Mesenchymal stem cell (in vitro differentiated cells and primary cell): ENCODE results near the gene FTCD.

ENCODE experiments used
- DNase-seq: peaks from one replicate; pipeline ENCODE4 v3.0.0-alpha.2; 2013
- H2AFZ ChIP-seq: one replicate; pipeline ENCODE4 v1.6.1; 2013; ENCODE audit warnings: low read depth, mild to moderate bottlenecking, control low read depth, inconsistent platforms, low read length, moderate library complexity
- H2AK5ac ChIP-seq: 2 replicates; pipeline ENCODE4 v1.6.1; 2013; ENCODE audit warnings: low read length, moderate library complexity, mild to moderate bottlenecking, inconsistent platforms; ENCODE audit not compliant: severe bottlenecking
- H2BK120ac ChIP-seq: one replicate; pipeline ENCODE4 v1.6.1; 2013; ENCODE audit warnings: low read depth, mild to moderate bottlenecking, inconsistent platforms, low read length, moderate library complexity
- H2BK12ac ChIP-seq, 2 experiments: one replicate each; pipeline ENCODE4 v1.6.1; 2013; ENCODE audit warnings: inconsistent platforms in 2 of 2, low read length in 2 of 2, mild to moderate bottlenecking in 2 of 2, moderate library complexity in 2 of 2, control low read depth in 1 of 2
- H2BK15ac ChIP-seq: one replicate; pipeline ENCODE4 v1.6.1; 2013; ENCODE audit warnings: mild to moderate bottlenecking, low read depth, inconsistent platforms; ENCODE audit not compliant: poor library complexity, severe bottlenecking
- H2BK5ac ChIP-seq: 2 replicates; pipeline ENCODE4 v1.6.1; 2013; ENCODE audit warnings: low read depth, mild to moderate bottlenecking, low read length, control low read depth, inconsistent platforms; ENCODE audit not compliant: poor library complexity, severe bottlenecking
- H3K14ac ChIP-seq, 2 experiments: one replicate each; pipeline ENCODE4 v1.6.1; 2013; ENCODE audit warnings: inconsistent platforms in 2 of 2, low read length in 2 of 2, control low read depth in 1 of 2, mild to moderate bottlenecking in 1 of 2, moderate library complexity in 1 of 2
- H3K18ac ChIP-seq, 2 experiments: one replicate each; pipeline ENCODE4 v1.6.1; 2013; ENCODE audit warnings: inconsistent platforms in 2 of 2, low read length in 2 of 2, control low read depth in 1 of 2, low read depth in 1 of 2, mild to moderate bottlenecking in 1 of 2
- H3K23ac ChIP-seq, 2 experiments: one replicate each; pipeline ENCODE4 v1.6.1; 2013; ENCODE audit warnings: inconsistent platforms in 2 of 2, low read length in 2 of 2, mild to moderate bottlenecking in 2 of 2, moderate library complexity in 2 of 2, control low read depth in 1 of 2
- H3K27ac ChIP-seq: 2 replicates; pipeline ENCODE4 v1.5.1; 2013; ENCODE audit warnings: mild to moderate bottlenecking, moderate library complexity, low read length, control low read depth, inconsistent platforms; ENCODE audit not compliant: poor library complexity, severe bottlenecking
- H3K27me3 ChIP-seq, 2 experiments: 2 replicates each; pipeline versions ENCODE4 v1.6.1 to v1.7.0; 2013; ENCODE audit warnings: low read length in 2 of 2, mild to moderate bottlenecking in 2 of 2, moderate library complexity in 2 of 2, control low read depth in 1 of 2, inconsistent platforms in 1 of 2; ENCODE audit not compliant: control insufficient read depth in 1 of 2, insufficient read depth in 1 of 2
- H3K36me3 ChIP-seq, 2 experiments: 2 replicates each; pipeline versions ENCODE4 v1.6.1 to v1.7.0; 2013; ENCODE audit warnings: low read length in 2 of 2, control low read depth in 1 of 2, inconsistent platforms in 1 of 2, low read depth in 1 of 2, mild to moderate bottlenecking in 1 of 2; ENCODE audit not compliant: insufficient read depth in 2 of 2, control insufficient read depth in 1 of 2
- H3K4ac ChIP-seq, 2 experiments: one replicate each; pipeline ENCODE4 v1.6.1; 2013; ENCODE audit warnings: inconsistent platforms in 2 of 2, low read length in 2 of 2, mild to moderate bottlenecking in 2 of 2, moderate library complexity in 2 of 2, control low read depth in 1 of 2, low read depth in 1 of 2
- H3K4me1 ChIP-seq: 2 replicates; pipeline ENCODE4 v1.6.1; 2013; ENCODE audit warnings: low read depth, low read length, control low read depth; ENCODE audit not compliant: control insufficient read depth, insufficient read depth
- H3K4me2 ChIP-seq: 2 replicates; pipeline ENCODE4 v1.6.1; 2013; ENCODE audit warnings: low read length, mild to moderate bottlenecking, inconsistent platforms; ENCODE audit not compliant: poor library complexity, severe bottlenecking
- H3K4me3 ChIP-seq, 2 experiments: 2 replicates each; pipeline versions ENCODE4 v1.5.1 to v1.7.0; 2013; ENCODE audit warnings: low read length in 2 of 2, mild to moderate bottlenecking in 2 of 2, control low read depth in 1 of 2, low read depth in 1 of 2; ENCODE audit not compliant: insufficient read depth in 1 of 2
- H3K79me1 ChIP-seq: replicated peaks from 2 replicates; pipeline ENCODE4 v1.6.1; 2013; ENCODE audit warnings: mild to moderate bottlenecking, control low read depth, low read length, inconsistent platforms; ENCODE audit not compliant: poor library complexity, severe bottlenecking
- H3K9ac ChIP-seq: 2 replicates; pipeline ENCODE4 v1.7.0; 2013; ENCODE audit warnings: mild to moderate bottlenecking, low read length, moderate library complexity
- H3K9me3 ChIP-seq: 2 replicates; pipeline ENCODE4 v1.7.0; 2013; ENCODE audit warnings: mild to moderate bottlenecking, low read length; ENCODE audit not compliant: control insufficient read depth
- H4K8ac ChIP-seq: one replicate; pipeline ENCODE4 v1.6.1; 2013; ENCODE audit warnings: inconsistent platforms, mild to moderate bottlenecking, low read length, moderate library complexity
- H4K91ac ChIP-seq: one replicate; pipeline ENCODE4 v1.6.1; 2013; ENCODE audit warnings: mild to moderate bottlenecking, low read length, inconsistent platforms
- WGBS: methylation state at CpG from one replicate; pipeline ENCODE4 v1.1.7; 2013; ENCODE audit warnings: mixed read lengths; 5-methylcytosine and 5-hydroxymethylcytosine counted together

FTCD gene

DNA sequence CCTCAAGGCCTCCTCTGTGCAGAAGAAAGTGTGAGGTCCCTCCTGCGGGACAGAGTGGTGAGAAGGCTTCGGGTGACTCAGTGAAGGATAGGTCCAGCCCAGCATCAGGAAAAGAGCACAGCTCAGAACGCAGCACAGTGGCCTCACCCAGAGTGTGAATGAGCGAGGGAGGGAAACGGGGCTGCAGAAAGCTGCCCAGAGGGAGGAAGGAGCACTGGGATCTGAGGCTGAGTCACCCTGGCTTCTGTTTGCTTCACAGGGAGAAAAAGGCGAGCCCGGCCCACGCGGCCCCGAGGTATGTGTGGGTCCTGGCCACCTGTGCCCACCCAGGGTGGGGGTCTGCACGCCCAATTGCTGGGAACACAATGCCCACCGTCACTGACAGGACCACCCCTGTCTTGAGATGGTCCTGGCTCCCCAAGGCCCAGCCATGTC, 33.1 kb downstream of the FTCD start:
- no peaks in the 10 kb centered on the region for H3K9me3 ChIP-seq
- no peak overlapping the region for H2BK12ac ChIP-seq
- H3K18ac ChIP-seq = peak overlapping the region in 1 of 2 experiments; percentile 28
- H3K79me1 ChIP-seq = peaks cover 53% of the 10 kb centered on the region
- H3K9ac ChIP-seq = peak overlapping the region; percentile 2
- H2BK120ac ChIP-seq = no peak overlapping the region
- H3K23ac ChIP-seq = no peak overlapping the region
- no peak overlapping the region for H2BK5ac ChIP-seq
- H3K27me3 ChIP-seq = no peaks in the 10 kb centered on the region
- WGBS = 76% methylated on average over 12 of the region's 12 CpGs
- H4K8ac ChIP-seq = peak overlapping the region; percentile 46
- no peak overlapping the region for H2AFZ ChIP-seq
- no peak overlapping the region for H2BK15ac ChIP-seq
- peaks cover 97 to 100% of the 10 kb centered on the region in 2 experiments for H3K36me3 ChIP-seq
- peak; percentile 33 for DNase-seq
- H3K27ac ChIP-seq = peak overlapping the region; percentile 39
- no peak overlapping the region for H2AK5ac ChIP-seq
- H3K14ac ChIP-seq = peak overlapping the region in 1 of 2 experiments; percentile 31
- peaks cover 14% of the 10 kb centered on the region for H3K4me1 ChIP-seq
- no peak overlapping the region for H3K4me2 ChIP-seq
- H3K4me3 ChIP-seq = no peak overlapping the region
- H3K4ac ChIP-seq = no peak overlapping the region
- H4K91ac ChIP-seq = no peak overlapping the region

DNA sequence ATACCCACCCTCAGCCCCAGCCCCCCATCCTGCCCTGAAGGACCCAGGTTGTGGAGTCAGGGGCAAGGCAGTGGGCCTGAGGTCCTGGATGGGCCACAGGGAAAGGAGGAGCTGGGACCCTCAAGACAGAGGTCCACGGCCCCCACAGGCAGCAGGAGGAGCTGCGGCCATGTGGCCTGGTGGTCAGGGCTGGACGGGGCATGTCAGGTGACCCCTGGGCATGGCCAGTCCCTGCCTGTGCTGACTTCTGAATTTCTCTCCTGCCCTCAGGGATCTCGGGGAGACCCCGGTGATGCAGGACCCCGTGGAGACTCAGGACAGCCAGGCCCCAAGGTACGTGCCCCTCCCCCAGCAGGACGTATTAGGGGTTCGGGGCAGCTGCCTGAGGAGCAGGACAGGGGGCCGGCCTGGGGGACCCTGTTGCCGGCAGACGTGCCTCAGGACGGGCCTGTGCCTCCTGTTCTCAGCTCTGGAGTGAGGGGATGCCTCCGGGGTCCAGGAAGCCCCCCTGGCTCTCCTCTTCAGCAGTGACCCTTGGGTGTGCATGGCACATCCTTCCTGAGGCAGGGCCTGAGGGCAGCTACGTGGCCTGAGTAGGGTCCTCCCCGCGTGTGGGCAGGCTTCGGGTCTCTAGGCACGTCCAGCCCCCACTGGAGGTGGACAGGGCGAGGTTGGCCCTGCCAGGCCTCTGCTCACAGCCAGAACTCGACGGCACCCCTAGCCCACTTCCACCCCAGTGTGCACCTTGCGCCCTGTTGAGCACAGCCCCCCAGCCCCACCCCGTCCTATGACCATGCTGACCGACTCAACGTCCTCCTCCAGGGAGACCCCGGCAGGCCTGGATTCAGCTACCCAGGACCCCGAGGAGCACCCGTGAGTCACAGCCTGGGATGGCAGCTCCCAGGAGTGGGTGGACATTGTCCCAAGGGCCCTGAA, 33.8 kb downstream of the FTCD start:
- Histone ChIP-seq H3K18ac (peak overlapping the region in 1 of 2 experiments; percentile 28), H3K27me3 (no peaks in the 10 kb centered on the region), H3K14ac (peak overlapping the region in 1 of 2 experiments; percentile 57), H2BK5ac (no peak overlapping the region), H2BK12ac (no peak overlapping the region), H3K27ac (no peak overlapping the region), H3K36me3 (peaks cover 97 to 100% of the 10 kb centered on the region in 2 experiments), H3K9me3 (no peaks in the 10 kb centered on the region), H3K79me1 (peaks cover 55% of the 10 kb centered on the region), H2AFZ (no peak overlapping the region), H4K8ac (no peak overlapping the region), H2BK120ac (no peak overlapping the region), H2AK5ac (no peak overlapping the region), H3K9ac (peak overlapping the region; percentile 32), H3K23ac (no peak overlapping the region), H2BK15ac (no peak overlapping the region), H3K4me3 (no peak overlapping the region), H3K4ac (no peak overlapping the region), H3K4me2 (no peak overlapping the region), H3K4me1 (peaks cover 20% of the 10 kb centered on the region), H4K91ac (no peak overlapping the region)
- no peak for DNase-seq
- 91% methylated on average over 29 of the region's 29 CpGs for WGBS

DNA sequence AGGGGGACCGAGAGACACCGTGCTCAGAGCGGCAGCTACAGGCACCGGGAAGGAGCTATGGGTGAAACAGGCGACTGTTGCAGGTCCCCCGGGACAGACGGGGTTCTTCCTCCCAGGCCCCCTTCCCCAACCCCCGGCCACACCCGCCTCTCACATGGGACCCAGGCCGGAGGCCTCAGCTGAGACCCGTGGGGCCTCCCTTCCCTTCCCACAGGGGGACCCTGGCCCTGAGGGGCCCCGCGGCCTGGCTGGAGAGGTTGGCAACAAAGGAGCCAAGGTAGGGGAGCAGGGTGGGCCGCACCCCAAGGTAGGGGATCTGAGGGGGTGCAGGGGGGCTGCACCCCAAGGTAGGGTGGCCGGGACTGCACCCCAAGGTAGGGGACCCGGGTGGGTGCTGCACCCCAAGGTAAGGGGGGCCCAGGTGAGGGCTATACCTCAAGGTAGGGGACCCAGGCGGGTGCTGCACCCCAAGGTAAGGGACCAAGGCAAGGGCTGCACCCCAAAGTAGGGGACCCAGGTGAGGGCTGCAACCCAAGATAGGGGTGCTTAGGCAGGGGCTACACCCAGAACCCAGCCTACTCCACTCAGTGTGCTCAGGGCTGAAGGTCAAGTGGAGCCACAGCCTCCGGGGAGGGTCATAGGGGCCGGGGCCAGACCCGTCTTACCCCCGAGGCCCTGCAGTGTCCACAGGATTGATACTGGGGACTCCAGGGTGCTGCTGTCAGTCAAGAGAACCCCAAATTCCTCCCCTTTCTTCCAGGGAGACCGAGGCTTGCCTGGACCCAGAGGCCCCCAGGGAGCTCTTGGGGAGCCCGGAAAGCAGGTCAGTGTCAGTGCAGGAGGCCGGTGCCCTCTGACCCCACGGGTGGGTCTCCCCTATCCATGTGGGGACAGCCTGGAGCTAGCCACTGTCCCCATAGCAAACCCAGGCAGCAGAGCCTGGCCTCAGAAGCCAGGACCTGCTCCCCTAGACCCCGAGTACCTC, 34.8 kb downstream of the FTCD start:
- no peak overlapping the region for H4K91ac ChIP-seq
- peaks cover 97 to 100% of the 10 kb centered on the region in 2 experiments for H3K36me3 ChIP-seq
- H3K9me3 ChIP-seq = no peaks in the 10 kb centered on the region
- no peak overlapping the region for H2BK12ac ChIP-seq
- H2AFZ ChIP-seq = no peak overlapping the region
- H2BK120ac ChIP-seq = no peak overlapping the region
- H3K4ac ChIP-seq = no peak overlapping the region
- no peak overlapping the region for H3K18ac ChIP-seq
- no peak overlapping the region for H3K4me2 ChIP-seq
- no peak overlapping the region for H2AK5ac ChIP-seq
- H2BK5ac ChIP-seq = no peak overlapping the region
- no peaks in the 10 kb centered on the region for H3K27me3 ChIP-seq
- H3K79me1 ChIP-seq = peaks cover 62% of the 10 kb centered on the region
- H3K14ac ChIP-seq = peak overlapping the region in 1 of 2 experiments; percentile 57
- H3K23ac ChIP-seq = no peak overlapping the region
- no peak overlapping the region for H3K4me3 ChIP-seq
- DNase-seq = no peak
- H3K4me1 ChIP-seq = peaks cover 23% of the 10 kb centered on the region
- no peak overlapping the region for H2BK15ac ChIP-seq
- WGBS = 96% methylated on average over 25 of the region's 26 CpGs
- peak overlapping the region; percentile 32 for H3K9ac ChIP-seq
- H3K27ac ChIP-seq = no peak overlapping the region
- H4K8ac ChIP-seq = no peak overlapping the region
